ENCODE data around the gene CCDC81.

CCDC81 gene

DNA sequence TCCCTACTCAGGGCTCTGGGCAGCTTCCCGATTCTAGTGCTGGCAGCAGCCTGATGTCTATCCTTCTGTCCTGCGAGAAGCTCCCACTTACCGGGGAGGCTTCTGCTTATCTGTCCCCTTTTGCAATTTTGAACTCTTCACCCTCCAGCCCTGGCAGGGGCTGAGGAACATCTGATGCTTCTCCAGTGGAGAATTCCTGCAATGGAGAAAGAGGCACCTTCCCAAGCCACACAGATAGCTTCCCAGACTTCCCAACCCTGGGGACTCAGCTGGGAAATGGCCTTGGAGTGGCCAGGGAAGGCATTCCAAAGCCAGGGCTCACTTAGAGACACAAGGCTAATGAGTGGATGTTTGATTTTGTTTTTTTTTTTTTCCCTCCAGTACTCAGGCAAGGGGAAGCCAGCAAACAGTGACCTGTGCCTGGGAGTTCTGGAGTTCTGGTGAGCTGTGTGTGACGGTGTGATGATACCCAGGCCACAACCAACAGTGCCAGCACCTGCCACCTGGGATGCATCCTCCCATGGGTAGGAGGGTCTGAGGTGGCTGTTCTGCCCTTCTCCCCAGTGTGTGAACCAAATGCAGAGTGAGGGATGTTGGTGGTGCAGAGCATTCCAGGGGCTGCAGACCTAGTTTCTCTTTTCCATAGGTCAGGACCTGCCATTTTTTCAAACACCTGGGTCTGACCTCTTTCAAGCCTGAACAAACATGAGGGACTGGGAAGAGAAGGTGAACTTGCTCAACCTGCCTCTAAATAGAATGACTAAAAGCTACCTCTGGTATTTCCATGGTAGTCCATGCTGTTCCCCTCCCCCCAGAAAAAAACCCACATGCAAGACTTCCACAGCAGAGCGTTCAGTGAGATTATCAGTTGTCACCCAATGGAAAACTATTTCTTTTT is 95.1 kb downstream of the CCDC81 start:
- DNase-seq = no peak
